Mesenchymal stem cell (in vitro differentiated cells and primary cell): ENCODE measurements around the gene CCDC9B.
A peak's percentile ranks its signal among the peaks of the same experiment; 100 is the strongest.

Source experiments
- DNase-seq: peaks from one replicate; pipeline ENCODE4 v3.0.0-alpha.2; 2013
- H2AFZ ChIP-seq: one replicate; pipeline ENCODE4 v1.6.1; 2013; ENCODE audit warnings: low read depth, mild to moderate bottlenecking, control low read depth, inconsistent platforms, low read length, moderate library complexity
- H2AK5ac ChIP-seq: 2 replicates; pipeline ENCODE4 v1.6.1; 2013; ENCODE audit warnings: low read length, moderate library complexity, mild to moderate bottlenecking, inconsistent platforms; ENCODE audit not compliant: severe bottlenecking
- H2BK120ac ChIP-seq: one replicate; pipeline ENCODE4 v1.6.1; 2013; ENCODE audit warnings: low read depth, mild to moderate bottlenecking, inconsistent platforms, low read length, moderate library complexity
- H2BK12ac ChIP-seq, 2 experiments: one replicate each; pipeline ENCODE4 v1.6.1; 2013; ENCODE audit warnings: inconsistent platforms in 2 of 2, low read length in 2 of 2, mild to moderate bottlenecking in 2 of 2, moderate library complexity in 2 of 2, control low read depth in 1 of 2
- H2BK15ac ChIP-seq: one replicate; pipeline ENCODE4 v1.6.1; 2013; ENCODE audit warnings: mild to moderate bottlenecking, low read depth, inconsistent platforms; ENCODE audit not compliant: poor library complexity, severe bottlenecking
- H2BK5ac ChIP-seq: 2 replicates; pipeline ENCODE4 v1.6.1; 2013; ENCODE audit warnings: low read depth, mild to moderate bottlenecking, low read length, control low read depth, inconsistent platforms; ENCODE audit not compliant: poor library complexity, severe bottlenecking
- H3K14ac ChIP-seq, 2 experiments: one replicate each; pipeline ENCODE4 v1.6.1; 2013; ENCODE audit warnings: inconsistent platforms in 2 of 2, low read length in 2 of 2, control low read depth in 1 of 2, mild to moderate bottlenecking in 1 of 2, moderate library complexity in 1 of 2
- H3K18ac ChIP-seq, 2 experiments: one replicate each; pipeline ENCODE4 v1.6.1; 2013; ENCODE audit warnings: inconsistent platforms in 2 of 2, low read length in 2 of 2, control low read depth in 1 of 2, low read depth in 1 of 2, mild to moderate bottlenecking in 1 of 2
- H3K23ac ChIP-seq, 2 experiments: one replicate each; pipeline ENCODE4 v1.6.1; 2013; ENCODE audit warnings: inconsistent platforms in 2 of 2, low read length in 2 of 2, mild to moderate bottlenecking in 2 of 2, moderate library complexity in 2 of 2, control low read depth in 1 of 2
- H3K27ac ChIP-seq: 2 replicates; pipeline ENCODE4 v1.5.1; 2013; ENCODE audit warnings: mild to moderate bottlenecking, moderate library complexity, low read length, control low read depth, inconsistent platforms; ENCODE audit not compliant: poor library complexity, severe bottlenecking
- H3K27me3 ChIP-seq, 2 experiments: 2 replicates each; pipeline versions ENCODE4 v1.6.1 to v1.7.0; 2013; ENCODE audit warnings: low read length in 2 of 2, mild to moderate bottlenecking in 2 of 2, moderate library complexity in 2 of 2, control low read depth in 1 of 2, inconsistent platforms in 1 of 2; ENCODE audit not compliant: control insufficient read depth in 1 of 2, insufficient read depth in 1 of 2
- H3K36me3 ChIP-seq, 2 experiments: 2 replicates each; pipeline versions ENCODE4 v1.6.1 to v1.7.0; 2013; ENCODE audit warnings: low read length in 2 of 2, control low read depth in 1 of 2, inconsistent platforms in 1 of 2, low read depth in 1 of 2, mild to moderate bottlenecking in 1 of 2; ENCODE audit not compliant: insufficient read depth in 2 of 2, control insufficient read depth in 1 of 2
- H3K4ac ChIP-seq, 2 experiments: one replicate each; pipeline ENCODE4 v1.6.1; 2013; ENCODE audit warnings: inconsistent platforms in 2 of 2, low read length in 2 of 2, mild to moderate bottlenecking in 2 of 2, moderate library complexity in 2 of 2, control low read depth in 1 of 2, low read depth in 1 of 2
- H3K4me1 ChIP-seq: 2 replicates; pipeline ENCODE4 v1.6.1; 2013; ENCODE audit warnings: low read depth, low read length, control low read depth; ENCODE audit not compliant: control insufficient read depth, insufficient read depth
- H3K4me2 ChIP-seq: 2 replicates; pipeline ENCODE4 v1.6.1; 2013; ENCODE audit warnings: low read length, mild to moderate bottlenecking, inconsistent platforms; ENCODE audit not compliant: poor library complexity, severe bottlenecking
- H3K4me3 ChIP-seq, 2 experiments: 2 replicates each; pipeline versions ENCODE4 v1.5.1 to v1.7.0; 2013; ENCODE audit warnings: low read length in 2 of 2, mild to moderate bottlenecking in 2 of 2, control low read depth in 1 of 2, low read depth in 1 of 2; ENCODE audit not compliant: insufficient read depth in 1 of 2
- H3K79me1 ChIP-seq: replicated peaks from 2 replicates; pipeline ENCODE4 v1.6.1; 2013; ENCODE audit warnings: mild to moderate bottlenecking, control low read depth, low read length, inconsistent platforms; ENCODE audit not compliant: poor library complexity, severe bottlenecking
- H3K9ac ChIP-seq: 2 replicates; pipeline ENCODE4 v1.7.0; 2013; ENCODE audit warnings: mild to moderate bottlenecking, low read length, moderate library complexity
- H3K9me3 ChIP-seq: 2 replicates; pipeline ENCODE4 v1.7.0; 2013; ENCODE audit warnings: mild to moderate bottlenecking, low read length; ENCODE audit not compliant: control insufficient read depth
- H4K8ac ChIP-seq: one replicate; pipeline ENCODE4 v1.6.1; 2013; ENCODE audit warnings: inconsistent platforms, mild to moderate bottlenecking, low read length, moderate library complexity
- H4K91ac ChIP-seq: one replicate; pipeline ENCODE4 v1.6.1; 2013; ENCODE audit warnings: mild to moderate bottlenecking, low read length, inconsistent platforms
- WGBS: methylation state at CpG from one replicate; pipeline ENCODE4 v1.1.7; 2013; ENCODE audit warnings: mixed read lengths; 5-methylcytosine and 5-hydroxymethylcytosine counted together

Gene CCDC9B

GRCh38 chr15:40300771-40301170, 40.0 kb downstream of the CCDC9B start:
- Histone ChIP-seq H3K9ac (no peak overlapping the region), H3K36me3 (no peaks in the 10 kb centered on the region), H3K4ac (no peak overlapping the region), H3K79me1 (no peaks in the 10 kb centered on the region), H4K91ac (no peak overlapping the region), H2BK5ac (no peak overlapping the region), H3K4me1 (no peaks in the 10 kb centered on the region), H3K27me3 (peaks cover 45 to 84% of the 10 kb centered on the region in 2 experiments), H3K4me3 (no peak overlapping the region), H2AK5ac (no peak overlapping the region), H3K27ac (no peak overlapping the region), H2BK12ac (no peak overlapping the region), H3K9me3 (peaks cover 11% of the 10 kb centered on the region), H3K18ac (no peak overlapping the region), H3K23ac (no peak overlapping the region), H4K8ac (no peak overlapping the region), H2BK15ac (no peak overlapping the region), H3K4me2 (no peak overlapping the region), H3K14ac (no peak overlapping the region), H2AFZ (no peak overlapping the region), H2BK120ac (no peak overlapping the region)
- WGBS, result no CpG with 5 or more reads among the region's 2 CpGs
- no peak for DNase-seq

- Histone ChIP-seq H3K4ac (no peak overlapping the region), H2AFZ (no peak overlapping the region), H3K27ac (no peak overlapping the region), H3K79me1 (no peaks in the 10 kb centered on the region), H3K23ac (no peak overlapping the region), H3K4me1 (peaks cover 2% of the 10 kb centered on the region), H3K27me3 (peaks cover 49 to 84% of the 10 kb centered on the region in 2 experiments), H3K4me3 (no peak overlapping the region), H3K18ac (no peak overlapping the region), H2BK12ac (no peak overlapping the region), H3K4me2 (no peak overlapping the region), H3K14ac (no peak overlapping the region), H3K9ac (no peak overlapping the region), H2BK5ac (no peak overlapping the region), H4K8ac (no peak overlapping the region), H2AK5ac (no peak overlapping the region), H4K91ac (no peak overlapping the region), H2BK120ac (no peak overlapping the region), H3K36me3 (no peaks in the 10 kb centered on the region), H3K9me3 (peaks cover 11% of the 10 kb centered on the region), H2BK15ac (no peak overlapping the region)
- 97% methylated on average over 1 of the region's 2 CpGs for WGBS
- no peak for DNase-seq
Observed at GRCh38 chr15:40300367-40300766, 40.4 kb downstream of the CCDC9B start.

- Histone ChIP-seq H3K27me3 (peaks cover 57 to 87% of the 10 kb centered on the region in 2 experiments), H3K4me3 (no peak overlapping the region), H2BK15ac (no peak overlapping the region), H3K4me1 (peaks cover 2% of the 10 kb centered on the region), H3K14ac (no peak overlapping the region), H4K91ac (no peak overlapping the region), H2BK120ac (no peak overlapping the region), H4K8ac (no peak overlapping the region), H3K36me3 (no peaks in the 10 kb centered on the region), H2AK5ac (no peak overlapping the region), H3K9ac (no peak overlapping the region), H3K79me1 (no peaks in the 10 kb centered on the region), H3K18ac (no peak overlapping the region), H3K4me2 (no peak overlapping the region), H3K4ac (no peak overlapping the region), H3K23ac (no peak overlapping the region), H3K9me3 (peaks cover 11% of the 10 kb centered on the region), H2AFZ (no peak overlapping the region), H2BK12ac (no peak overlapping the region), H2BK5ac (no peak overlapping the region), H3K27ac (no peak overlapping the region)
- no peak for DNase-seq
- 89% methylated on average over 17 of the region's 17 CpGs for WGBS
Observed at GRCh38 chr15:40298216-40298935, 42.4 kb downstream of the CCDC9B start.

GRCh38 chr15:40297356-40297755, 43.4 kb downstream of the CCDC9B start:
- H3K14ac ChIP-seq, result no peak overlapping the region
- H2BK120ac ChIP-seq, result no peak overlapping the region
- peaks cover 59 to 87% of the 10 kb centered on the region in 2 experiments for H3K27me3 ChIP-seq
- DNase-seq, result no peak
- H4K8ac ChIP-seq, result no peak overlapping the region
- H2AK5ac ChIP-seq, result no peak overlapping the region
- no peak overlapping the region for H3K4ac ChIP-seq
- 95% methylated on average over 10 of the region's 10 CpGs for WGBS
- peaks cover 11% of the 10 kb centered on the region for H3K9me3 ChIP-seq
- H4K91ac ChIP-seq, result peak overlapping the region; percentile 63
- H3K36me3 ChIP-seq, result no peaks in the 10 kb centered on the region
- peaks cover 2% of the 10 kb centered on the region for H3K4me1 ChIP-seq
- H3K23ac ChIP-seq, result no peak overlapping the region
- no peak overlapping the region for H3K18ac ChIP-seq
- H2BK5ac ChIP-seq, result no peak overlapping the region
- H2BK12ac ChIP-seq, result no peak overlapping the region
- no peak overlapping the region for H2BK15ac ChIP-seq
- H3K27ac ChIP-seq, result no peak overlapping the region
- H2AFZ ChIP-seq, result no peak overlapping the region
- H3K79me1 ChIP-seq, result no peaks in the 10 kb centered on the region
- H3K4me2 ChIP-seq, result no peak overlapping the region
- no peak overlapping the region for H3K4me3 ChIP-seq
- no peak overlapping the region for H3K9ac ChIP-seq
